ENCODE measurements around the gene EMILIN1.
A peak's percentile ranks its signal among the peaks of the same experiment; 100 is the strongest.

EMILIN1 gene

DNA sequence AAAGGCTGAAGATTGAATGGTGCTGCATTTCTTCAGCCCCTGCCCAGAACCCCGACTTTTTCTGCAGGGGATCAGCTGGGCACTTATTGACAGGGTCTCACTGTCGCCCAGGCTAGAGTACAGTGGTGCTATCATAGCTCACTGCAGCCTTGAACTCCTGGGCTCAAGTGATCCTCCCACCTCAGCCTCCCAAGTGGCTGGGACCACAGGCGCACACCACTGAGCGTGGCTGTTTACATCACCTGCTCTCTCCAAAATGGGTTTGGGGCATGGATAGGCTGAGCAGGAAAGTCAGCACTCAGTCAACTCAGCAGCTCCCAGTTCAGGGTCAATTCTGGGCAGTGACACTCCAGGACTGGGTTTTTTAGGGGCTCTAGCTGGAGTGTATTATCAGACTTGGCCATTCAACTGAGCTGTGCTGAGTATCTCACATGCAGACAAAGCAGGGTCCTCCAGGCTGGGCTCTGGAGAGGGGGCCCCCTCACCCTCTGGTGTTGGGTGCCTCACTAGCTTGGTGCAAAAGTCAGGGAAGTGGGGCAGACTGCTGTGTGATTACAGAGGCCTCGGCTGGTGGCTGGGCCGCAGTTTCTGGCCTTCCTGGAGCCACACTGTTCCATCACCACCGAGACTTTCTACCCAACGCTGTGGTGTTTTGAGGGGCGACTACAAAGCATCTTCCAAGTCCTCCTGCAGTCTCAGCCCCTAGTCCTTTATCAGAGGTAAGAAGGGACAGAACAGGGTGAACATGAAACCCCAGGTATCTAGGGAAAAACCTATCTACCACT, 49.7 kb downstream of the EMILIN1 start:
- DNase-seq = no peak

DNA sequence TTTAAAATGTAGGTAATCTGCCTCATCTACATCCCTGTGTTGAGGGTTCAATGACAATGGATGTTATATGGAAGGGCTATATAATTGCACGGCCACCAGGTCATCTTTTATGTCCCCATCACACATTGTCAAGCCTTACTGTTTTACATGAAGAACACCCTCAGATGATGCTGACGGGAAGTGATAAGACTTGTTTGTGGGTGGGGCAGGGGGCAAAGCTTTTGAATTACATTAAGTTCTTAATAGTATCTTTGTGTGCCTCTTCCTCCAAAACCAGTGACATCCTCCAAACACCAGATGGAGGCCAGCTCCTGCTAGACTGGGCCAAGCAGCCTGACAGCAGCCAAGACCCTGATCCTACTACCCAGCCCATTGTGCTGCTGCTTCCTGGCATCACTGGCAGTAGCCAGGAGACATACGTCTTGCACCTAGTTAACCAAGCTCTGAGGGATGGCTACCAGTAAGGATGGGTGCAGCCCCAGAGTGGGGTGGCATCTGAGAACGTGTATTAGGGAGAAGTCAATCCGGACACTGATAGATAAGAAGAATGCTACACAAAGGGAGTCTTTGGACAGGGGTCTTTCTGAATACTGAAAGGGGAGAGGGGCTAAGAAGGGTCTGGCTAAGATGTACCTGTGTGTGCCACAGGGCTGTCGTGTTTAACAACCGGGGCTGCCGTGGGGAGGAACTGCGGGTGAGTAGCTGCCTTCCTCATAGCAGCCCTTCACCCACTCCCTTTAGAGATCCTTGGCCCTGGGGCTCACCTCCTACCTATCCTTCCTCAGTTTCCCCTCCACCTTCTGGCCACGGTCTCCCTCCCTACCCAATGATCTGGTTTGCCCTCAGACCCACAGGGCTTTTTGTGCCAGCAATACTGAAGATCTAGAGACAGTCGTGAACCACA, 50.5 kb downstream of the EMILIN1 start:
- no peak for DNase-seq

DNA sequence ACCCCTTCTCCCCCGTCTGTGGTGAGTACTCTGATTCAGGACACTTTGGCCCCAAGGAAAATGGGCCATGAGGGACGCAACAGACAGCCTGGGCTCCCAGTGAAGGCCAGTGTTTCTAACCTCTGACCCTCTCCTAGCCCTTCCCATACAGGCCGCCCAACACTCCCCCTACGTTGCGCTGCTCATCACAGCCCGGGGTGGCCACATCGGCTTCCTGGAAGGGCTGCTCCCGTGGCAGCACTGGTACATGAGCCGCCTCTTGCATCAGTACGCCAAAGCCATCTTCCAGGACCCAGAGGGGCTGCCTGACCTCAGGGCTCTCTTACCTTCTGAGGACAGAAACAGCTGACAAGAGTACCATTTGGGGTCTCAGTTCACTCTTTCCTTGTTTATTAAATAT, 52.0 kb downstream of the EMILIN1 start:
- no peak for DNase-seq

DNA sequence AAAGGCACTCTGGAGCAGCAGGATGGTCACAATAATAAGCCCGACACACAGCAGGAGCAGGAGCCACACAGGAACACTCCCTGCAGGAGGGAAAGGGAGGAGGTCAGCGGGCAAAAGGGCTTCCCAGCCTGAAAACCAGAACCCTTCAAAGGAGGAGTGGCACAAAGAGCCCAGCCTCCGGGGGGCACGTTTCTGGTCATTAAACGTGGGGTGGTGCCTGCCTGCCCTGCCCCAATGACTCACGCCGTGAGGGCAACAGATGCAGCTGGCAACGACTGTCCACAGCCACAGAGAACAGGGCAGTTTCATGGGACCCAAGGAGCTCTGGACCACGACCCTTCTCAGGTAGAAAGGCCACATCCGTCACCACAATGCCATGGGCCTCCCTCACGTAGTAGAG, 53.0 kb downstream of the EMILIN1 start:
- DNase-seq = no peak

DNA sequence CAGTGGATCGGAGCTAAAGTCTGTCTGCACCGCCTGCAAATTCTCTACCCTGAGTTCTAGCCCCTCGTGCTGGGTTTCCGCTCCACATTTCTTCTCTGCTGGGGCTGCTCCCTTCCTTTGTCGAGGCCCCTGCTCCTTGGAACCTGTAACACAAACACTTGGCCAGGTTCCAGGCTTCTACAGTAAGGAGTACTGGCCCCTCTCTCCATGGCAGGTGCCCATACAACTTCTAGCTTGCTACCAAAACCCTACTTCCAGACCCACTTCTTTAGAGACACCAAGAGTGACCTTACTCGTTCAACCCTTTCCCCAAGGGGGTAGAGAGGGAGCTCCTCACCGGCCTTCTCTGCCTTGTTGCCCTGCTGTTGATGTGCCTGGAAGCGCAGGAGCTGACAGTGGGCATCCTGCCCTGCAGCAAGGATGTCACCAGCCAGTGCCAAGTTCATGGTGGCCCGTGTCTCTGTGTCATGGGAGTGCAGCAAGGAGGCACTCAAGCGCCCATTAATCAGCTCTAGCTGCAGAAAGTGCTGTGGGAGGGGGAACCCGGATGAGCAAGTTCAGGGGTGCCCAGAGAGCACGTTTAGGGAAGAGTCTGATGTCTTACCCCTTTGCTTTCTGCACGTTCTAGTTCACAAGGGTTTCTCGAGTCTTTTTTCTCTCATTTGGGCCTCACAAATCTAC, 54.9 kb downstream of the EMILIN1 start:
- peak in 1 of 2 donors; percentile 16 for DNase-seq

DNA sequence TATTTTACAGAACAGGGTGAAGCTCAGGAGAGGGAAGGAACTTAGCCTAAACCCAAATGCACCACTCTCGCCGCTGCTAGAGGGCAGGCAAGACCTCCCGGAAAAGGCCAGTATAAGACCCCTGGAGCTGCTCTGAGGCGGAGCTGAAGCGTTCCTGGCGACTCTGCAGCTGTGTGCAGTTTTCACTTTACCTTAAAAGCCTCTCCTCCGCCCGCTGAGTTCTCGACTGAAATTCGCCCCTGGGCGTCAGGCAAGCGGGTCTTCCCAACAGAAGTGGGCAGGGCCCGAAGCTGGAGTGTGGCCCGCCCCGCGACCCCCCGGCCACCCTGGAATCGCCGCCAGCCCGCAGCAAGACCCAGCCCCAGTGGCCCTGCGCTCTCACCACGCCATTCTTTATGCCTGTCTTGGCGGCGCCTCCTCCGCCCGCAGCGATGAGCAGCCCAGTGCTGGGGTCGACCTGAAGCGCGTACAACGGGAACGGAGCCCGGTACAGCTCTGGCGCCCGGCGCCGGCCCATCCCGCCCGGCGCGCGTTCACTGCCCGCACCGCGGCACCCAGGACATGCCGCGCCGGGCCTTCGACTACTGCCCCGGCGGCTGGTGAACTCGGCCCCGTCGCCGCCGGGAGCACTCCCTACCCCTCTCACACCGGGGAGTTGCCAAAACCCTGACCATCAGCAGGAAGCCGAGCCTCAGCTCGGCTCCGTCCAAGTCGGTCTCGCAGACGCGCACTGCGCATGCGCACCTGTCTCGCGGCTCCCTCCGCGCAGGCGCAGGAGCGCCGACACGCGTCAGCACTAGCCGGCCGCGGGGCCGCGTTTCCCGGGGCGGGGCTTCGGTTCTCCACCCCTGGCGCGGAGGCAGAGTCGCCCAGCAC, 55.7 kb downstream of the EMILIN1 start, which contains the start of gene PREB:
TSS of gene PREB (minus strand) at position 732 of the 876 bp plus-strand sequence. CDS start at position 517, 215 bp downstream.
- DNase-seq = peak; percentile 97 to 98

DNA sequence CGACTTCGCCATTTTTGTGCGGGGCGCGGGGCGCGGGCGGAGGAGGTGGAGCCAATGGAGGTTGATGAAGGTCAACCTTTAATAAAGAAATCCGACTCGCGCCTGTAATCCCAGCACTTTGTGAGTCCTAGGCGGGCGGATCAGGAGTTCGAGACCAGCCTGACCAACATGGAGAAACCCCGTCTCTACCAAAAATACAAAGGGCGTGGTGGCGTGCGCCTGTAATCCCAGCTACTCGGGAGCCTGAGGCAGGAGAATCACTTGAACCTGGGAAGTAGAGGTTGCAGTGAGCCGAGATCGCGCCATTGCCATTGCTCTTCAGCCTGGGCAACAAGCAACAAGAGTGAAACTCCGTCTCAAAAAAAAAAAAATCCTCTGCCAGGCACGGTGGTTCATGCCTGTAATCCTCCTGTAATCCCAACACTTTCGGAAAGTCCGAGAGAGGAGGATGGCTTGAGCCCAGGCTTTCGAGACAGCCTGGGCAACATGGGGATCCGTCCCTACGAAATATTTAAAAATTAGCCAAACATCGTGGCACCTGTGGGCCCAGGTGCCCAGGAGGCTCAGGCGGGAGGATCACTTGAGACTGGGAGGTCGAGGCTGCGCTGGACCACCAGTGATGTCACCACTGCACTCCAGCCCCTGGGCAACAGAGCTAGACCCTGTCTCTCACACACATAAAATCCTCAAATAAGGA, 56.5 kb downstream of the EMILIN1 start:
- DNase-seq = no peak

DNA sequence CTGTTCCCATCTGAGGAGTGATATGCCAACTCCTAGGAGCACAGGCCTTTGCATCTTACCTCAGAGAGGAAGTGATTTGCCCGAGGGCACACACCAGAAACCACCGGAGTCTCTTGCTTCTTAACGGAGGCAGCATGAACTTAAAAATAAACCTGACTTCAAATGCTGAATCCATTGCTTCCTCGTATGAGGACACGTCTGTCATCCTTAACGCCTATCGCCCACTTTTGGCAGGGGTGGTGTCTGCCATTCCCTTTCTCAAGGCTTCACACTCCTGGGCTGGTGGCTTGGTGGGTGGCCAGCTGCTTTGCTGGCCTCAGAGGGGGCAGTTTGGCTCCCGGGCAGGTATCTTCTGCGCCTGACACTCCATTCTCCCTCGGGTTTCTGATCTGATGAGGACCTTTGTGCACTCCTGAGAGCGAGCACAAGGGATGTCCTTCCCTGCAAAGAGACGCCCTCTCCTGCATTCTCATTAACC, 57.1 kb downstream of the EMILIN1 start:
- DNase-seq = no peak
